ENCODE results near the gene HTT.

DNA sequence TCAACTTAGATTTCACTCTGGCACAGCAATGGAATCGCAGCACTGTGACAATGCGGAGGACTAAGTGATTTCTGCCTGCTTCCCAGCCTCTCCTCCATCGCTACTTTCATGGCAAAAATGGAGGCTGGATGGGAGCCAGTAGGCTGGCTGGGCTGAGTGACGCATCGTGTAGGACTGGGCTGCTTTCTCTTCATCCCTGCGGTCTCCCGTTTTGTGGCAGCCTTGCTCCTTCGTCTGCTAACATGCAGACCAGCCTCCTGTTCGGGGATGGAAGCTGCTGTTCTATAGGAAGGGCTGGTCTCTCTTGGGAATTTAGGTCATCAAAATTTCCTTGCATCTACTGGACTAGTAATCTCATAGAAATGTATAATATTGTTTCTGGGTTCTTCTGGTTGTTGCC lies 202.5 kb downstream of the HTT start:
- TF ChIP-seq HDAC2 (IDR thresholded peaks at IDR 0.05): no peak
- no peak for TF ChIP-seq POLR2A (IDR thresholded peaks at IDR 0.05; ENCODE audit: low read length)
- TF ChIP-seq, protein P1, sequence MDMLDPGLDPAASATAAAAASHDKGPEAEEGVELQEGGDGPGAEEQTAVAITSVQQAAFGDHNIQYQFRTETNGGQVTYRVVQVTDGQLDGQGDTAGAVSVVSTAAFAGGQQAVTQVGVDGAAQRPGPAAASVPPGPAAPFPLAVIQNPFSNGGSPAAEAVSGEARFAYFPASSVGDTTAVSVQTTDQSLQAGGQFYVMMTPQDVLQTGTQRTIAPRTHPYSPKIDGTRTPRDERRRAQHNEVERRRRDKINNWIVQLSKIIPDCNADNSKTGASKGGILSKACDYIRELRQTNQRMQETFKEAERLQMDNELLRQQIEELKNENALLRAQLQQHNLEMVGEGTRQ (IDR thresholded peaks at IDR 0.05): no peak
- no peak for TF ChIP-seq ESRRA (IDR thresholded peaks at IDR 0.05; ENCODE audit: borderline replicate concordance, low read length)
- TF ChIP-seq, protein P2, sequence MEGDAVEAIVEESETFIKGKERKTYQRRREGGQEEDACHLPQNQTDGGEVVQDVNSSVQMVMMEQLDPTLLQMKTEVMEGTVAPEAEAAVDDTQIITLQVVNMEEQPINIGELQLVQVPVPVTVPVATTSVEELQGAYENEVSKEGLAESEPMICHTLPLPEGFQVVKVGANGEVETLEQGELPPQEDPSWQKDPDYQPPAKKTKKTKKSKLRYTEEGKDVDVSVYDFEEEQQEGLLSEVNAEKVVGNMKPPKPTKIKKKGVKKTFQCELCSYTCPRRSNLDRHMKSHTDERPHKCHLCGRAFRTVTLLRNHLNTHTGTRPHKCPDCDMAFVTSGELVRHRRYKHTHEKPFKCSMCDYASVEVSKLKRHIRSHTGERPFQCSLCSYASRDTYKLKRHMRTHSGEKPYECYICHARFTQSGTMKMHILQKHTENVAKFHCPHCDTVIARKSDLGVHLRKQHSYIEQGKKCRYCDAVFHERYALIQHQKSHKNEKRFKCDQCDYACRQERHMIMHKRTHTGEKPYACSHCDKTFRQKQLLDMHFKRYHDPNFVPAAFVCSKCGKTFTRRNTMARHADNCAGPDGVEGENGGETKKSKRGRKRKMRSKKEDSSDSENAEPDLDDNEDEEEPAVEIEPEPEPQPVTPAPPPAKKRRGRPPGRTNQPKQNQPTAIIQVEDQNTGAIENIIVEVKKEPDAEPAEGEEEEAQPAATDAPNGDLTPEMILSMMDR (IDR thresholded peaks at IDR 0.05): no peak
